Measurements from ENCODE around the gene SLC8A2.

SLC8A2 gene

GRCh38 chr19:47471733-47472457 is at the start of gene SLC8A2:
Gene SLC8A2, minus strand, starts transcription at chr19:47471893. Its CDS starts 5,490 bp downstream, at chr19:47466403.
- DNase-seq: no peak

GRCh38 chr19:47520839-47521238 is 49.1 kb upstream of the SLC8A2 start:
- DNase-seq: no peak

GRCh38 chr19:47520343-47520806 is 48.7 kb upstream of the SLC8A2 start:
- no peak for DNase-seq

GRCh38 chr19:47518854-47519253 is 47.2 kb upstream of the SLC8A2 start:
- no peak for DNase-seq

- no peak for DNase-seq
Observed at GRCh38 chr19:47518139-47518538, 46.4 kb upstream of the SLC8A2 start.

GRCh38 chr19:47514869-47515588 is 43.3 kb upstream of the SLC8A2 start, which contains the start of gene NAPA:
Gene NAPA, minus strand, starts transcription at chr19:47515063. Its CDS starts 123 bp downstream, at chr19:47514940.
- peak; percentile 97 for DNase-seq

- DNase-seq: no peak
Observed at GRCh38 chr19:47514151-47514868, 42.6 kb upstream of the SLC8A2 start.

GRCh38 chr19:47512948-47513319 is 41.2 kb upstream of the SLC8A2 start:
- DNase-seq: no peak

GRCh38 chr19:47512183-47512947 is 40.7 kb upstream of the SLC8A2 start:
- DNase-seq: no peak

- DNase-seq: no peak
Observed at GRCh38 chr19:47511681-47512080, 40.0 kb upstream of the SLC8A2 start.

- no peak for DNase-seq
Observed at GRCh38 chr19:47511128-47511517, 39.4 kb upstream of the SLC8A2 start.

GRCh38 chr19:47510516-47511127 is 38.9 kb upstream of the SLC8A2 start:
- DNase-seq: no peak

GRCh38 chr19:47509973-47510372 is 38.3 kb upstream of the SLC8A2 start:
- no peak for DNase-seq

- DNase-seq: no peak
Observed at GRCh38 chr19:47509170-47509847, 37.6 kb upstream of the SLC8A2 start.

GRCh38 chr19:47508721-47509120 is 37.0 kb upstream of the SLC8A2 start:
- DNase-seq: no peak

- DNase-seq: no peak
Observed at GRCh38 chr19:47507924-47508553, 36.3 kb upstream of the SLC8A2 start.

GRCh38 chr19:47507012-47507411 is 35.3 kb upstream of the SLC8A2 start:
- DNase-seq: no peak

- no peak for DNase-seq
Observed at GRCh38 chr19:47506459-47506858, 34.8 kb upstream of the SLC8A2 start.

- DNase-seq: no peak
Observed at GRCh38 chr19:47505506-47505905, 33.8 kb upstream of the SLC8A2 start.

GRCh38 chr19:47503826-47504150 is 32.1 kb upstream of the SLC8A2 start:
- no peak for DNase-seq

- no peak for DNase-seq
Observed at GRCh38 chr19:47503130-47503825, 31.6 kb upstream of the SLC8A2 start.
